ENCODE results near the gene SLC24A2.

DNA sequence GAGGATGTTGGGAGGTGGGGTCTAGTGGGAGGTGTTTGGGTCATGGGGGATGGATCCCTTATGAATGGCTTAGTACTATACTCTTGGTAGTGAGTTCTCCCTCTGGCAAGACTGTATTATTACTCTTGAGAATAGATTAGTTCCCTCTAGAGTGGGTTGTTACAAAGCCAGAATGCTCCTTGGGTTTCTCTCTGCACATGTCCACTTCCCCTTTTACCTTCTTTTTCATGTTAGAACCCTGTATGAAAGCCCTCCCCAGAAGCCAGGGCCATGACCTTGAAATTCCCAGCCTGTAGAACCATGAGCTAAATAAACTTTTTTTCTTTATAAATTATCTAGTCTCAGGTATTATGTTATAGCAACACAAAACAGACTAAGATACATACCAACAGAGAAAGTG, 31.1 kb downstream of the SLC24A2 start:
- TF ChIP-seq, protein P1, sequence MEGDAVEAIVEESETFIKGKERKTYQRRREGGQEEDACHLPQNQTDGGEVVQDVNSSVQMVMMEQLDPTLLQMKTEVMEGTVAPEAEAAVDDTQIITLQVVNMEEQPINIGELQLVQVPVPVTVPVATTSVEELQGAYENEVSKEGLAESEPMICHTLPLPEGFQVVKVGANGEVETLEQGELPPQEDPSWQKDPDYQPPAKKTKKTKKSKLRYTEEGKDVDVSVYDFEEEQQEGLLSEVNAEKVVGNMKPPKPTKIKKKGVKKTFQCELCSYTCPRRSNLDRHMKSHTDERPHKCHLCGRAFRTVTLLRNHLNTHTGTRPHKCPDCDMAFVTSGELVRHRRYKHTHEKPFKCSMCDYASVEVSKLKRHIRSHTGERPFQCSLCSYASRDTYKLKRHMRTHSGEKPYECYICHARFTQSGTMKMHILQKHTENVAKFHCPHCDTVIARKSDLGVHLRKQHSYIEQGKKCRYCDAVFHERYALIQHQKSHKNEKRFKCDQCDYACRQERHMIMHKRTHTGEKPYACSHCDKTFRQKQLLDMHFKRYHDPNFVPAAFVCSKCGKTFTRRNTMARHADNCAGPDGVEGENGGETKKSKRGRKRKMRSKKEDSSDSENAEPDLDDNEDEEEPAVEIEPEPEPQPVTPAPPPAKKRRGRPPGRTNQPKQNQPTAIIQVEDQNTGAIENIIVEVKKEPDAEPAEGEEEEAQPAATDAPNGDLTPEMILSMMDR (conservative IDR thresholded peaks at IDR 0.05 in 1 of 2, IDR thresholded peaks at IDR 0.05 in 1 of 2; ENCODE audit: low read depth in 1 of 2, low read length in 2 of 2), result no peak
- TF ChIP-seq EZH2 (IDR thresholded peaks at IDR 0.05; ENCODE audit: low read length, missing control alignments), result no peak

Data from fibroblast of lung (primary cell).